ENCODE data around the gene E2F6. TPM values are rescaled to one million over a fixed set of nuclear protein-coding genes. Genes with fewer than 3 reads are reported as not detected.

The E2F6 gene
- total and polyA plus RNA-seq, 2 of the 8 experiments (the other 6 are each of a cell fraction or from before 2014, with no cell fraction given), result 8.3 to 14.9 TPM

- H3K79me1 ChIP-seq (ENCODE audit: low read depth, low read length), result no peaks in the 10 kb centered on the region
- TF ChIP-seq EGR1 (IDR thresholded peaks at IDR 0.05; ENCODE audit: borderline replicate concordance, low read depth, low read length), result no peak
- TF ChIP-seq CHD1 (IDR thresholded peaks at IDR 0.05; ENCODE audit: low read depth, low read length), result no peak
- TF ChIP-seq SP2 (IDR thresholded peaks at IDR 0.05; ENCODE audit: low read length), result no peak
- TF ChIP-seq TAF7 (optimal IDR thresholded peaks at IDR 0.05; ENCODE audit: borderline replicate concordance, low read depth, low read length), result no peak
- no peak for TF ChIP-seq RNF2 (IDR thresholded peaks at IDR 0.05; ENCODE audit: borderline replicate concordance, low read depth, low read length, missing control alignments, poor library complexity, severe bottlenecking)
These were observed 55.9 kb downstream of the E2F6 start for GRCh38 chr2:11410101-11410500.

More at GRCh38 chr2:11410101-11410500, 55.9 kb downstream of the E2F6 start:
- H3K4me2 ChIP-seq (ENCODE audit: insufficient read depth in 1 of 2, low read depth in 2 of 2, low read length in 2 of 2), result no peak overlapping the region
- no peak overlapping the region for H2BK12ac ChIP-seq (ENCODE audit: low read depth, low read length)
- no peak overlapping the region for H2BK5ac ChIP-seq (ENCODE audit: low read depth, low read length)
- no peak overlapping the region for H2AFZ ChIP-seq (ENCODE audit: low read length)
- ChIA-PET POLR2A (ENCODE audit: partially characterized antibody) (no interaction called here), CTCF (ENCODE audit: partially characterized antibody) (interaction anchor here (0.6 to 2.2 kb wide), 9 partner anchors 30 to 278 kb away, joined by 3 to 12 read pairs (median 4); no protein-coding TSS in a partner anchor)
- H3K4ac ChIP-seq (replicated peaks; ENCODE audit: insufficient read length, low read depth, low read length), result no peak overlapping the region
- no peaks in the 10 kb centered on the region for H3K4me1 ChIP-seq (replicated peaks in 1 of 4; ENCODE audit: control insufficient read depth in 3 of 4, insufficient read depth in 4 of 4, low read length in 3 of 4)
- H3K23me2 ChIP-seq (ENCODE audit: low read depth, low read length), result no peaks in the 10 kb centered on the region
- H4K5ac ChIP-seq (ENCODE audit: insufficient read length, low read depth, low read length), result no peak overlapping the region
- H4K91ac ChIP-seq (replicated peaks; ENCODE audit: insufficient read length, low read length), result no peak overlapping the region
- H3K23ac ChIP-seq (ENCODE audit: insufficient read length), result no peak overlapping the region
- no peak overlapping the region for H4K8ac ChIP-seq (ENCODE audit: extremely low read depth, insufficient read depth, low read length)
- 92% methylated on average over 5 of the region's 5 CpGs; no CpG with 5 or more reads in 1 of the 2 experiments for WGBS, 2 experiments (ENCODE audit: extremely low coverage in 1 of 2, insufficient coverage in 1 of 2, insufficient read length in 1 of 2, insufficient replicate concordance in 2 of 2, low coverage in 1 of 2, low lambda C conversion rate in 2 of 2, missing lambda C conversion rate in 1 of 2)
- H3K27me3 ChIP-seq (replicated peaks in 1 of 4; ENCODE audit: control insufficient read depth in 3 of 4, extremely low read depth in 1 of 4, insufficient read depth in 3 of 4, low read length in 3 of 4), result no peaks in the 10 kb centered on the region
- no peak overlapping the region for H3K56ac ChIP-seq (replicated peaks; ENCODE audit: insufficient read length, low read depth, low read length)
- H2BK120ac ChIP-seq (replicated peaks; ENCODE audit: low read depth, low read length), result no peak overlapping the region
- H2BK15ac ChIP-seq (ENCODE audit: low read length), result no peak overlapping the region
- H2BK20ac ChIP-seq (ENCODE audit: low read length), result no peak overlapping the region
- DNase-seq (ENCODE audit: low read depth in 1 of 2, low spot score in 2 of 2), result no peak
- no peak overlapping the region for H3K27ac ChIP-seq (ENCODE audit: low read depth, low read length)
- H3K4me3 ChIP-seq (ENCODE audit: extremely low read depth in 1 of 4, insufficient read depth in 2 of 4, low read depth in 3 of 4, low read length in 4 of 4), result no peak overlapping the region
- no peak for FAIRE-seq
- H2AK5ac ChIP-seq (ENCODE audit: low read depth, low read length), result no peak overlapping the region
- no peak overlapping the region for H3K9ac ChIP-seq (replicated peaks in 1 of 4; ENCODE audit: extremely low read depth in 1 of 4, low read depth in 3 of 4, low read length in 3 of 4)
- H3K9me3 ChIP-seq (ENCODE audit: insufficient read depth in 2 of 2, low read depth in 1 of 2, low read length in 1 of 2), result no peaks in the 10 kb centered on the region
- no peak overlapping the region for H3K14ac ChIP-seq (ENCODE audit: insufficient read length)
- H3K18ac ChIP-seq (ENCODE audit: extremely low read depth, low read length), result no peak overlapping the region
- H3K36me3 ChIP-seq (ENCODE audit: control insufficient read depth in 2 of 4, insufficient read depth in 4 of 4, low read length in 3 of 4), result no peaks in the 10 kb centered on the region
- no peaks in the 10 kb centered on the region for H4K20me1 ChIP-seq (replicated peaks in 1 of 2; ENCODE audit: control insufficient read depth in 1 of 2, insufficient read depth in 2 of 2, low read length in 2 of 2)
- H3K79me2 ChIP-seq (ENCODE audit: control insufficient read depth in 1 of 2, insufficient read depth in 2 of 2, low read length in 2 of 2), result no peaks in the 10 kb centered on the region

Data from H1 (cell line).